ENCODE data around the gene TOX4.
"Not testable (repeated sequence)": the region's sequence is repeated elsewhere in the genome, so short reads cannot be mapped to it uniquely, and the experiment has no call there.

Gene TOX4

GRCh38 chr14:21534576-21534975 is 57.6 kb downstream of the TOX4 start:
- no peak for DNase-seq

GRCh38 chr14:21535545-21536417 is 58.8 kb downstream of the TOX4 start:
- no peak for DNase-seq

- peak in 16 of 51 donors; percentile 8 to 49 (median 26) for DNase-seq
Observed at GRCh38 chr14:21536418-21537089, 59.6 kb downstream of the TOX4 start.

- DNase-seq = no peak
Observed at GRCh38 chr14:21537090-21537424, 60.1 kb downstream of the TOX4 start.

GRCh38 chr14:21539189-21539940 is 62.4 kb downstream of the TOX4 start:
- peak in 5 of 51 donors; percentile 7 to 25 (median 15) for DNase-seq

GRCh38 chr14:21541413-21542074 is 64.5 kb downstream of the TOX4 start:
- DNase-seq = no peak

- no peak for DNase-seq
Observed at GRCh38 chr14:21543521-21543960, 66.5 kb downstream of the TOX4 start.

GRCh38 chr14:21543963-21544362 is 67.0 kb downstream of the TOX4 start:
- DNase-seq = no peak

- DNase-seq = not testable (repeated sequence)
Observed at GRCh38 chr14:21544588-21544987, 67.6 kb downstream of the TOX4 start.

Measured in hypothalamus (tissue), 51 donors.